AG08396 (cell line): Measurements from ENCODE around the gene CAMTA1.

ENCODE experiments used
- DNase-seq: peaks from one replicate; pipeline ENCODE4 v3.0.0; 2012; ENCODE audit warnings: low spot score, mixed read lengths

The CAMTA1 gene

GRCh38 chr1:7558041-7558461, 772.8 kb downstream of the CAMTA1 start:
- no peak for DNase-seq

- no peak for DNase-seq
Observed at GRCh38 chr1:7558481-7558880, 773.2 kb downstream of the CAMTA1 start.

- no peak for DNase-seq
Observed at GRCh38 chr1:7558921-7559869, 773.9 kb downstream of the CAMTA1 start.

- no peak for DNase-seq
Observed at GRCh38 chr1:7560128-7560527, 774.9 kb downstream of the CAMTA1 start.

GRCh38 chr1:7560601-7561181, 775.4 kb downstream of the CAMTA1 start:
- no peak for DNase-seq

- DNase-seq = no peak
Observed at GRCh38 chr1:7561331-7561921, 776.2 kb downstream of the CAMTA1 start.

- DNase-seq = no peak
Observed at GRCh38 chr1:7561936-7562728, 776.9 kb downstream of the CAMTA1 start.

GRCh38 chr1:7562729-7563605, 777.7 kb downstream of the CAMTA1 start:
- no peak for DNase-seq

GRCh38 chr1:7564137-7564536, 778.9 kb downstream of the CAMTA1 start:
- DNase-seq = no peak

- DNase-seq = no peak
Observed at GRCh38 chr1:7565099-7565750, 780.0 kb downstream of the CAMTA1 start.

GRCh38 chr1:7566417-7567375, 781.4 kb downstream of the CAMTA1 start:
- no peak for DNase-seq

- no peak for DNase-seq
Observed at GRCh38 chr1:7567376-7567775, 782.1 kb downstream of the CAMTA1 start.

- no peak for DNase-seq
Observed at GRCh38 chr1:7568053-7568452, 782.8 kb downstream of the CAMTA1 start.

GRCh38 chr1:7568901-7569524, 783.8 kb downstream of the CAMTA1 start:
- no peak for DNase-seq

- DNase-seq = no peak
Observed at GRCh38 chr1:7570311-7570710, 785.1 kb downstream of the CAMTA1 start.

GRCh38 chr1:7572654-7573152, 787.4 kb downstream of the CAMTA1 start:
- DNase-seq = no peak

- no peak for DNase-seq
Observed at GRCh38 chr1:7573481-7573880, 788.2 kb downstream of the CAMTA1 start.

- no peak for DNase-seq
Observed at GRCh38 chr1:7574121-7575040, 789.1 kb downstream of the CAMTA1 start.
